Naive thymus-derived CD4-positive, alpha-beta T cell (primary cell): ENCODE data around the gene SMIM31. TPM values are rescaled to one million over a fixed set of nuclear protein-coding genes. Genes with fewer than 3 reads are reported as not detected.

Source experiments
- ATAC-seq: fragments of 150-1000 bp; cut with Tn5 transposase; 2 replicates; pipeline ENCODE4 v1.10.0; 2021; ENCODE audit warnings: mild to moderate bottlenecking, moderate library complexity
- CTCF ChIA-PET: fragments of 350-600 bp; sonication (Branson Sonifier 250); formaldehyde crosslinking; loops from one replicate; lab custom pipeline; 2021; ENCODE audit warnings: antibody characterized with exemption; lab: Charles Lee
- POLR2A ChIA-PET: fragments of 350-600 bp; sonication (Branson Sonifier 250); formaldehyde crosslinking; loops from one replicate; lab custom pipeline; 2021; ENCODE audit warnings: antibody characterized with exemption, inconsistent platforms; lab: Charles Lee
- DNase-seq, 9 donors: peaks; one replicate each; pipeline versions ENCODE4 v3.0.0 to v3.0.0-alpha.2; 2020 to 2022; ENCODE audit warnings: mixed read lengths in 1 of 9
- H3K27ac ChIP-seq: one replicate; pipeline ENCODE4 v1.7.0; 2013; ENCODE audit warnings: mild to moderate bottlenecking, low read depth, low read length, moderate library complexity
- H3K27me3 ChIP-seq, 2 donors: one replicate each; pipeline ENCODE4 v1.7.0; 2013; ENCODE audit warnings: low read length in 2 of 2, mild to moderate bottlenecking in 2 of 2, moderate library complexity in 2 of 2; ENCODE audit not compliant: control insufficient read depth in 2 of 2, insufficient read depth in 2 of 2
- H3K36me3 ChIP-seq, 3 experiments: 1 replicate in 2 of 3; 2 replicates in 1 of 3; pipeline ENCODE4 v1.7.0; 2013; ENCODE audit warnings: low read length in 3 of 3, mild to moderate bottlenecking in 3 of 3, moderate library complexity in 1 of 3; ENCODE audit not compliant: insufficient read depth in 3 of 3, control insufficient read depth in 2 of 3
- H3K4me1 ChIP-seq, 2 donors: one replicate each; pipeline ENCODE4 v1.7.0; 2013; ENCODE audit warnings: low read length in 2 of 2, mild to moderate bottlenecking in 2 of 2, moderate library complexity in 1 of 2; ENCODE audit not compliant: control insufficient read depth in 2 of 2, insufficient read depth in 2 of 2
- H3K4me3 ChIP-seq: 2 replicates; pipeline ENCODE4 v1.7.0; 2013; ENCODE audit warnings: mild to moderate bottlenecking, low read length
- H3K9me3 ChIP-seq, 3 experiments: 1 replicate in 2 of 3; 2 replicates in 1 of 3; pipeline ENCODE4 v1.7.0; 2013; ENCODE audit warnings: low read length in 3 of 3; ENCODE audit not compliant: control insufficient read depth in 2 of 3
- H3K27ac Mint-ChIP-seq, 9 donors: one replicate each; pipeline ENCODE4 v1.8.0; 2020 to 2022; ENCODE audit warnings: mixed read lengths in 9 of 9, mild to moderate bottlenecking in 8 of 9, moderate library complexity in 5 of 9, inconsistent platforms in 2 of 9
- H3K27me3 Mint-ChIP-seq, 5 donors: one replicate each; pipeline ENCODE4 v1.8.0; 2021 to 2022; ENCODE audit warnings: mixed read lengths in 5 of 5, mild to moderate bottlenecking in 1 of 5
- H3K36me3 Mint-ChIP-seq, 5 donors: one replicate each; pipeline ENCODE4 v1.8.0; 2020 to 2022; ENCODE audit warnings: mixed read lengths in 5 of 5, mild to moderate bottlenecking in 3 of 5, inconsistent platforms in 1 of 5
- H3K4me1 Mint-ChIP-seq, 7 donors: one replicate each; pipeline ENCODE4 v1.8.0; 2020 to 2022; ENCODE audit warnings: mixed read lengths in 7 of 7, mild to moderate bottlenecking in 3 of 7, inconsistent platforms in 1 of 7
- H3K4me3 Mint-ChIP-seq, 10 donors: one replicate each; pipeline ENCODE4 v1.8.0; 2020 to 2022; ENCODE audit warnings: mild to moderate bottlenecking in 10 of 10, mixed read lengths in 10 of 10, moderate library complexity in 6 of 10, inconsistent platforms in 2 of 10
- H3K9me3 Mint-ChIP-seq, 11 donors: one replicate each; pipeline ENCODE4 v1.8.0; 2020 to 2022; ENCODE audit warnings: mixed read lengths in 11 of 11, mild to moderate bottlenecking in 4 of 11, inconsistent platforms in 1 of 11, moderate library complexity in 1 of 11
- intact Hi-C, 2 donors: fragments of 100-400 bp; cut with micrococcal nuclease; formaldehyde crosslinking; loops; one replicate each; pipeline ENCODE4 v1.15.1; 2023
- polyA plus RNA-seq, 2 donors: library from polyadenylated mRNA; unstranded; fragments of 300-500 nt; fragmentation: Illumina TruSeq; gene quantifications; one replicate each; pipeline ENCODE4 v1.2.3, GENCODE V29; 2021
- total RNA-seq, 6 experiments: library from RNA in 5 of 6; stranded (reverse) in 5 of 6; gene quantifications; 1 replicate in 5 of 6; 2 replicates in 1 of 6; pipeline ENCODE4 v1.2.3 and lab custom pipeline; 2021 to 2026

The SMIM31 gene
- total and polyA plus RNA-seq, 7 experiments from 2014 or later: not detected

DNA sequence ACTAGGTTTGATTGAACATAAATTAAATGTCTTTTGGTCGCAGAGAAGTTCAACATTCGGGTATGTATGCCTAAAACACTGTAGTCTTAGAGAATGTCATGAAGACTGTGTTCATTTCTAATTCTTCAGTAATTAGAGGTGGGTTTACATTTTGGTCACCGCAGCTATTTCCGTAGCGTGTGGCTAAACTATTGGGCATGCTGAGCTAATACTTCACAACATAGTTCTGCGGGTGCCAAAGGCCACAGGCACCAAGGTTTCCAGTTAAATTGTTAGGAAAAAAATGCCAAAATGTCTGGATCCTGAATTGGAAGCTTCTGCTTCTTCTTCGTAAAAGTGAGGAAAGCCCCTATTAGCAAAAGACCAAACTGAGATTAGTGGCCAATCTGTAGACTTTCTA, 25.1 kb downstream of the SMIM31 start:
- no peak overlapping the region for H3K4me3 ChIP-seq
- Mint-ChIP-seq H3K4me3 (no peak overlapping the region), H3K36me3 (no peaks in the 10 kb centered on the region), H3K27ac (no peak overlapping the region), H3K9me3 (no peaks in the 10 kb centered on the region), H3K27me3 (peaks cover 0 to 2% (median 0%) of the 10 kb centered on the region in 5 donors), H3K4me1 (no peaks in the 10 kb centered on the region)
- POLR2A ChIA-PET: no interaction called here
- DNase-seq: no peak
- intact Hi-C loops: loop anchor here (1.0 to 5.0 kb wide), 5 partner anchors 218 to 685 kb away; no protein-coding TSS in a partner anchor
- no peak for ATAC-seq
- no peaks in the 10 kb centered on the region for H3K36me3 ChIP-seq
- H3K27ac ChIP-seq: no peak overlapping the region
- CTCF ChIA-PET: interaction anchor here (0.6 kb wide), 1 partner anchor 1679 kb away, joined by 3 read pairs; no protein-coding TSS in a partner anchor
- H3K4me1 ChIP-seq: no peaks in the 10 kb centered on the region
- no peaks in the 10 kb centered on the region for H3K9me3 ChIP-seq
- no peaks in the 10 kb centered on the region for H3K27me3 ChIP-seq

GRCh38 chr4:164779811-164780216, 25.9 kb downstream of the SMIM31 start:
- Histone ChIP-seq H3K4me1 (no peaks in the 10 kb centered on the region), H3K27ac (no peak overlapping the region), H3K27me3 (no peaks in the 10 kb centered on the region), H3K9me3 (no peaks in the 10 kb centered on the region), H3K36me3 (no peaks in the 10 kb centered on the region), H3K4me3 (no peak overlapping the region)
- H3K4me3 Mint-ChIP-seq: no peak overlapping the region
- intact Hi-C loops: loop anchor here (1.0 to 5.0 kb wide), 5 partner anchors 217 to 684 kb away; no protein-coding TSS in a partner anchor
- no peaks in the 10 kb centered on the region for H3K36me3 Mint-ChIP-seq
- no peaks in the 10 kb centered on the region for H3K9me3 Mint-ChIP-seq
- ATAC-seq: no peak
- POLR2A ChIA-PET: no interaction called here
- H3K4me1 Mint-ChIP-seq: no peaks in the 10 kb centered on the region
- peaks cover 0 to 2% (median 0%) of the 10 kb centered on the region in 5 donors for H3K27me3 Mint-ChIP-seq
- CTCF ChIA-PET: no interaction called here
- peak in 4 of 9 donors; percentile 2 to 18 (median 14) for DNase-seq
- no peak overlapping the region for H3K27ac Mint-ChIP-seq

DNA sequence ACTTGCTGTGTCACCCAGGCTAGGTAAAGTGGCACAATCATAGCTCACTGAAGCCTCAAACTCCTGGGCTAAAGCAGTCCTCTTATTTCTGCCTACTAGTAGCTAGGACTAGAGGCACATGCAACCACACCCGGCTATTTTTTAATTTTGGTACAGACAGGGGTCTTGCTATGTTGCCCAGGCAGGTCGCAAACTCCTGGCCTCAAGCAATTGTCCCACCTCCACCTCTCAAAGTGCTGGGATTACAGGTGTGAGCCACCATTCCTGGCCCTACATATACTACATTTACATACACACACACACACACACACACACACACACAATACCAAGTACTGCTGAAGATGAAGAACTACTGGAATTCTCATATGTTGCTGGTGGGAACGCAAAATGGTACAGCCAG, 26.9 kb downstream of the SMIM31 start:
- CTCF ChIA-PET: interaction anchor here (0.8 kb wide), 1 partner anchor 316 kb away, joined by 3 read pairs; no protein-coding TSS in a partner anchor
- H3K4me3 Mint-ChIP-seq: no peak overlapping the region
- Histone ChIP-seq H3K36me3 (no peaks in the 10 kb centered on the region), H3K27me3 (no peaks in the 10 kb centered on the region), H3K27ac (no peak overlapping the region), H3K4me3 (no peak overlapping the region), H3K9me3 (no peaks in the 10 kb centered on the region), H3K4me1 (no peaks in the 10 kb centered on the region)
- no peaks in the 10 kb centered on the region for H3K4me1 Mint-ChIP-seq
- intact Hi-C loops: no loop called here
- no peak for DNase-seq
- POLR2A ChIA-PET: no interaction called here
- peaks cover 0 to 2% (median 0%) of the 10 kb centered on the region in 5 donors for H3K27me3 Mint-ChIP-seq
- no peak overlapping the region for H3K27ac Mint-ChIP-seq
- H3K36me3 Mint-ChIP-seq: no peaks in the 10 kb centered on the region
- ATAC-seq: no peak
- H3K9me3 Mint-ChIP-seq: no peaks in the 10 kb centered on the region

GRCh38 chr4:164783976-164784375, 30.0 kb downstream of the SMIM31 start:
- intact Hi-C loops: loop anchor here in 1 of 2 donors (1.0 kb wide), 1 partner anchor 313 kb away; no protein-coding TSS in a partner anchor
- Mint-ChIP-seq H3K27ac (no peak overlapping the region), H3K4me3 (no peak overlapping the region), H3K9me3 (no peaks in the 10 kb centered on the region), H3K36me3 (no peaks in the 10 kb centered on the region), H3K27me3 (no peaks in the 10 kb centered on the region), H3K4me1 (no peaks in the 10 kb centered on the region)
- no peak overlapping the region for H3K27ac ChIP-seq
- ChIA-PET POLR2A (no interaction called here), CTCF (interaction anchor here (0.5 to 0.7 kb wide), 2 partner anchors 455 to 1184 kb away, joined by 3 read pairs; no protein-coding TSS in a partner anchor)
- H3K4me1 ChIP-seq: no peaks in the 10 kb centered on the region
- no peak overlapping the region for H3K4me3 ChIP-seq
- no peaks in the 10 kb centered on the region for H3K9me3 ChIP-seq
- no peaks in the 10 kb centered on the region for H3K36me3 ChIP-seq
- no peaks in the 10 kb centered on the region for H3K27me3 ChIP-seq
- no peak for ATAC-seq
- no peak for DNase-seq

DNA sequence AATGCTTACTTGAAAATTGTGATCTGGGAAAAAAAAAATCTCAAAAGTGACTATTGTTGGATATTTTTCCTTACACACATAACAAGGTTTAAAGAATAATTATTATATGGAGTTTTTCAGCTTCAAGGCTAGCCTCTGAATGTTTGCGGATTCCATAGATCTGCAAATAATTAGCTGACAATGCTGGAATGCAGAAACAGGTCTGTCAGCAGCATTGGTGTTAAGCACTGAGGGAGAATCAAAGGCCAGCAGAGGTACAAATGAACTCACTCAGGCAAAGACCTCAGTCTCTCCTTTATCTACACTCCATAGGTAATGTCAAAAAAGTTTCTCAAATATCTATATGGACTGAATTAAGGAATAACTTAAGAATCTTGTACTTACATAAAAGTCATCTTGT, 35.1 kb downstream of the SMIM31 start:
- Histone ChIP-seq H3K27me3 (no peaks in the 10 kb centered on the region), H3K4me1 (no peaks in the 10 kb centered on the region), H3K9me3 (no peaks in the 10 kb centered on the region), H3K4me3 (no peak overlapping the region), H3K27ac (no peak overlapping the region), H3K36me3 (no peaks in the 10 kb centered on the region)
- H3K4me3 Mint-ChIP-seq: no peak overlapping the region
- no peaks in the 10 kb centered on the region for H3K36me3 Mint-ChIP-seq
- ChIA-PET CTCF (no interaction called here), POLR2A (no interaction called here)
- no peak for ATAC-seq
- H3K27ac Mint-ChIP-seq: no peak overlapping the region
- intact Hi-C loops: no loop called here
- no peaks in the 10 kb centered on the region for H3K4me1 Mint-ChIP-seq
- H3K9me3 Mint-ChIP-seq: peaks cover 0 to 7% (median 0%) of the 10 kb centered on the region in 11 donors
- peaks cover 0 to 4% (median 0%) of the 10 kb centered on the region in 5 donors for H3K27me3 Mint-ChIP-seq
- DNase-seq: no peak

DNA sequence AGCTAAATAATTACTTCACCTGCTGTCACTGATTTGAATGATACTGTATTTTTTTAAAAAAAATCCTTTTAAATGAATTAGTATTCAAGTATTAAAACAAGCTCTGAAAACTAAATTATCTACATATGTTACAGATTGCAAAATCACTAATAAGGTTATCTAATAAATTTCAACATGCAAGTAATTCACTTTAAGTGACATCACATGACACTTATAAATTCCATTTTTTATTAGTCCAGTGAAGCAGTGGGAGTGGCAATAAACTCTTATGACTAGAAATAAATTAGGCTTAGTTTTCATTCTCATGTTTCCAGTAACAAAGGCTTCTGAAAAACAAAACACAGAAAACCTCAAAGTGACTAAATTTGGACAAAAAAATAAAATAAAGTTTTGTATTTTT, 36.3 kb downstream of the SMIM31 start:
- CTCF ChIA-PET: no interaction called here

DNA sequence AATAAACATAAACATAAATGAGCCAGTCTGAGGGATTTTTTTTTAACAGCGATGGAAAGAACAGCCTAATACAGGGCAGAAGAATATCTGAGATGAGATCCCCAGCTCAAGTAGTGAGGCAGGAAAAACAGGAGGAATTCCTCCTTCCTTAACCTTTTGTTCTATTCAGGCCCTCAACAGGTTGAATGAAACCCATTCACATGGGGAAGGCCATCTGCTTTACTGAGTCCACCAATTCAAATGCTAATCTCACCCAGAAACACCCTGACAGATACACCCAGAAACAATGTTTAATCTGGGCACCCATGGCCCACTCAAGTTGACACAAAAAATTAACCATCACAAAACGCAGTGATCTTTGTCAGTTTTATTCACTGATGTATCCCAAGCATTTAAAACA, 45.5 kb downstream of the SMIM31 start:
- ATAC-seq: no peak
- CTCF ChIA-PET: no interaction called here
- POLR2A ChIA-PET: no interaction called here

More for the DNA sequence above, 36.3 kb downstream of the SMIM31 start:
- H3K9me3 Mint-ChIP-seq: peaks cover 0 to 7% (median 0%) of the 10 kb centered on the region in 11 donors
- Histone ChIP-seq H3K4me3 (no peak overlapping the region), H3K4me1 (no peaks in the 10 kb centered on the region), H3K27me3 (no peaks in the 10 kb centered on the region), H3K36me3 (no peaks in the 10 kb centered on the region), H3K27ac (no peak overlapping the region), H3K9me3 (no peaks in the 10 kb centered on the region)
- POLR2A ChIA-PET: no interaction called here
- ATAC-seq (no peak), DNase-seq (no peak)
- H3K27me3 Mint-ChIP-seq: peaks cover 0 to 6% (median 0%) of the 10 kb centered on the region in 5 donors
- H3K27ac Mint-ChIP-seq: no peak overlapping the region
- intact Hi-C loops: no loop called here
- no peaks in the 10 kb centered on the region for H3K4me1 Mint-ChIP-seq
- H3K36me3 Mint-ChIP-seq: no peaks in the 10 kb centered on the region
- no peak overlapping the region for H3K4me3 Mint-ChIP-seq

More for the DNA sequence above, 45.5 kb downstream of the SMIM31 start:
- no peaks in the 10 kb centered on the region for H3K36me3 ChIP-seq
- Mint-ChIP-seq H3K36me3 (no peaks in the 10 kb centered on the region), H3K9me3 (no peaks in the 10 kb centered on the region), H3K27ac (no peak overlapping the region), H3K27me3 (peaks cover 0 to 10% (median 4%) of the 10 kb centered on the region in 5 donors), H3K4me1 (no peaks in the 10 kb centered on the region), H3K4me3 (no peak overlapping the region)
- DNase-seq: no peak
- intact Hi-C loops: no loop called here
- H3K27me3 ChIP-seq: no peaks in the 10 kb centered on the region
- no peak overlapping the region for H3K27ac ChIP-seq
- no peaks in the 10 kb centered on the region for H3K9me3 ChIP-seq
- H3K4me3 ChIP-seq: no peak overlapping the region
- no peaks in the 10 kb centered on the region for H3K4me1 ChIP-seq
